GM10266 (cell line): ENCODE data around the gene PIK3C2B.
A peak's percentile ranks its signal among the peaks of the same experiment; 100 is the strongest.

Experiments used
- DNase-seq: peaks from one replicate; pipeline ENCODE4 v3.0.0; 2012; ENCODE audit errors: extremely low spot score
- CTCF ChIP-seq: IDR thresholded peaks from 2 replicates; pipeline ENCODE4 v1.5.1; 2012; ENCODE audit warnings: mild to moderate bottlenecking, low read depth; ENCODE audit not compliant: control insufficient read depth, insufficient read depth; ENCODE audit errors: missing control alignments

Gene PIK3C2B

GRCh38 chr1:204494281-204495077, at the start of gene PIK3C2B:
Gene PIK3C2B, minus strand, starts transcription at chr1:204494805. Its CDS starts 25,003 bp downstream, at chr1:204469802.
- peak; percentile 86 for DNase-seq
- TF ChIP-seq CTCF, result peak; percentile 53

- no peak for DNase-seq
- TF ChIP-seq CTCF, result no peak
These were observed 49.7 kb upstream of the PIK3C2B start for GRCh38 chr1:204544321-204544720.

GRCh38 chr1:204541626-204542025, 47.0 kb upstream of the PIK3C2B start:
- DNase-seq, result no peak
- no peak for TF ChIP-seq CTCF

GRCh38 chr1:204532832-204533231, 38.2 kb upstream of the PIK3C2B start:
- no peak for TF ChIP-seq CTCF
- DNase-seq, result no peak

- no peak for TF ChIP-seq CTCF
- DNase-seq, result peak; percentile 45
These were observed 36.3 kb upstream of the PIK3C2B start for GRCh38 chr1:204530932-204531331.

GRCh38 chr1:204529371-204529895, 34.8 kb upstream of the PIK3C2B start:
- no peak for TF ChIP-seq CTCF
- DNase-seq, result no peak

GRCh38 chr1:204528677-204529076, 34.1 kb upstream of the PIK3C2B start:
- no peak for DNase-seq

More at GRCh38 chr1:204528677-204529076, 34.1 kb upstream of the PIK3C2B start:
- TF ChIP-seq CTCF, result no peak
